GM19328 (cell line): ENCODE results near the gene NXNL2.

ENCODE experiments used
- ATAC-seq: cut with Tn5 transposase; IDR thresholded peaks from one replicate; pipeline ENCODE4 v1.9.1; 2021; ENCODE audit warnings: mild to moderate bottlenecking, moderate library complexity; ENCODE audit not compliant: unreplicated experiment

NXNL2 gene

DNA sequence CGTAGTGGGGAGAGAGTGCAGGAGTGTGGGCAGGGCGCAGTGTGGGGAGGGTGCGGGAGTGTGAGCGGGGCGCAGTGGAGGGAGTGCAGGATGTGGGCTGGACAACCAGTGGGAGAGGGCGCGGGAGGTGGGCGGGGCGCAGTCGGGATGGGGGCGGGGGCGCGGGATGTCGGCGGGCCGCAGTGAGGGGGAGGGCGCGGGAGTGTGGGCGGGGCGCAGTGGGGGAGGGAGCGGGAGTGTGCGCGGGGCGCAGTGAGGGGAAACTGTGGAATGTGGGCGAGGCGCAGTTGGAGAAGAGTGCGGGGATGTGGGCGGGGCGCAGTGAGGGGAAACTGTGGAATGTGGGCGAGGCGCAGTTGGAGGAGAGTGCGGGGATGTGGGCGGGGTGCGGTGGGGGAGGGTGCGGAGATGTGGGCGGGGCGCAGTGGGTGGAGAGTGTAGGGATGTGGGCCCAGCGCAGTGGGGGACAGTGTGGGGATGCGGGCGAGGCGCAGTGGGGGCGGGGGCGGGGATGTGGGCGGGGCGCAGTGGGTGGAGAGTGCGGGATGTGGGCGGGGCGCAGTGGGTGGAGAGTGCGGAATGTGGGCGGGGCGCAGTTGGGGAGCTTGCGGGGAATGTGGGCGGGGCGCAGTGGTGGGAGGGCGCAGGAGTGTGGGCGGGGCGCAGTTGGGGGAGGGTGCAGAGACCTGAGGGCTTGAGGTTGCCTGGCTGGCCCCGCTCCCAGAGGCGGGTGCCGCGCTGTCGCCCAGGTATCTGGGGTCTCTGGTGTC is at the start of gene NXNL2:
TSS of gene NXNL2 (plus strand) at position 723 of the 770 bp plus-strand sequence. CDS start 257 bp downstream, outside the sequence.
- no peak for ATAC-seq

DNA sequence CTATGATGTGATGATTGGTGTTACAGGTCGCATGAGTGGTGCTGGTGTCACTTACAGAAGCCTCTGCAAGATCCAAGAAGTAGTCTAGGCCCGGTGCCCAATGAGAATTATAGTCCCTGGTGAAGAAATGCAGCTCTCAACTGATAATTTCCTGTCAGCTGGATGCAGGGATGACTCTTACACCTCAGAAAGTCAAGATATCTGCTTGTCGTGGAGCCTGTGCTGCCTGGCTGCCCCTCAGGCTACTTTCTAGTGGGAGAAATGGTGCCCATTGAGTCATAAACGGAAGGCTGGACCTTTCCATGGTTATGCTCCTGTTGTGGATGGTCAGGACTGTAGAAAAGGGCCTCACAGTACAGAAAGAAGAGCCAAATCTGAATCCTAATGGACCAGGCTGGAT is 46.8 kb upstream of the NXNL2 start:
- no peak for ATAC-seq

DNA sequence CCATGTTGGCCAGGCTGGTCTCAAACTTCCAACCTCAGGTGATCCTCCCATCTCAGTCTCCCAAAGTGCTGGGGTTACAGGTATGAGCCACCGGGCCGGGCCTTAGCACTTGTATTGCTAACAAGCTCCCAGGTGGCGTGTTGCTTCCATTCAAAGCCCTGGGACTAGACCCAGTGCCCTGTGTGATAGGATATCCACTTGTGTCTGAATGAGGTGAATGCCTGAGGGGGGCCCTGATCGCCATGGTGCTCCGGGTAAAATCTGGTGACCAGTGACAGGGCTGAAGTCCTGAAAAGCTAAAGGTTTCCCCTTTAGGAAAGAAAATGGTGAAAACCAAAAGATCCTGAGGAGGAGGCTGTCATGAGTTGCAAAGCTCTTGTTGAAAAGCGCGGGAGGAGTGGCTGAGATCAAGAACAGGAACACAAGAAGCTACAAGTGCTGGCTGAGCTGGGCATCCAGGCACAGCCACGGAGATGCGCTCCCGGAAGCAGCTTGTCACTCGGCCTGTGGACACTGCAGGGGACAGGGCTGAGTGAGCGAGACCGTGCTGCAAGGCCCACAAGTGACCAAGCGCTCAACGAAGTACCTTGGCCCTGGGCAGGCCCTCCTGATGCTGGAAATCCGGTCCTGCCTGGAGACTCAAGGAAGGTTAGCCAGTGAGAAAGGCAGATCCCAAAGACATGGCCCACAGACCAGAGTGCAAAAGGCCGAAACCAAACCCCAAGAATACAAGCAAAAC is 39.8 kb upstream of the NXNL2 start:
- no peak for ATAC-seq

DNA sequence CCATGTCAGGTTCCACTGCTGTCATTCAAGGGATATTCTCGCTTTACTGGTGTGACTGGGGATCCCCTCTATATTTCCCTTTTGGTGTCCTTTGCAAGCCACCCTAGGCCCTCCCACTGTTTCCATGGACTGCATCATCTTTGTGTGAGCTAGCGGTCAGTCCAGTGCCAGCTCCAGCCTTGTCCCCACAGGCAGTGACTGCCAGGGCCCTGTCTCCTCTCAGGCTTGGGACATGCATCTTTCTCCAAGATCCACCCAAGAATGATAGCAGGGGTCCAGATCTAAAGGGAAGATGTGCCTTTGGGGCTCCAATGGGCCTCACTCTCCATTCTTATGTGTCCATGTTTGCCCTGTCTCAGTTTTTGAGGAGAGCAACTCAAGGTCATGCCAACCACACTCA is 37.8 kb upstream of the NXNL2 start:
- no peak for ATAC-seq

DNA sequence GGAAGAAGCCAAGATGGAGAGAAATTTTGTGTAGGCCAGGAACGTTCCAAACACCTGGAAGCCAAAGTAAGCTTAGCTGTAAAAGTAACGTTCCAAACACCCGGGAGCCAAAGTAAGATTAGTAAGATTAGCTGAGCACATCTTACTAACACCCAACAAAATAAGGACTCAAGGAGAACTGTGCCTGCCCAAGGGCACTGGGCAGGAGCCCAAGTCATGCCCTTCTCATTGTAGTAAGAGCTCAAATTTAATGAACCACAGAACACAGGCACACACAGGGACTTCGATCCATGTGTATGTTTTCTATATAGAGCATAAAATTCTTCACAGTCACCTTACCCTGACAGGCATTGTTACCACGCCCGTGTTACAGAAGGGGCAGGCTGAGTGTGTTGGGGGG is 36.1 kb upstream of the NXNL2 start:
- ATAC-seq = no peak

DNA sequence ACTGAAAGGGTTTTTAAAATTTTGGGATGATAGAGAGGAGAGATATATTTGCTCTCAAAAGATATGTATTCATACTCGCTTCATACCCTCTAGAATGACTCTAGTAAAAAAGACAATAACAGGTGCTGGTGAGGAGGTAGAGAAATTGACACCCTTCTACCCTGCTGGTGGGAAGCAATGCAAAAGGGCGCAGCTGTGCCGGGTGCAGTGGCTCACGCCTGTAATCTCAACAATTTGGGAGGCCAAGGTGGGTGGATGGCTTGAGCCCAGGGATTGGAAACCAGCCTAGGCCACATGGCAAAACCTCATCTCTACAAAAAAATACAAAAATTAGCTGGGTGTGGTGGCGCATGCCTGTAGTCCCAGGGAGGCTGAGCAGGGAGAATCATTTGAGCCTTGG is 33.9 kb upstream of the NXNL2 start:
- no peak for ATAC-seq

DNA sequence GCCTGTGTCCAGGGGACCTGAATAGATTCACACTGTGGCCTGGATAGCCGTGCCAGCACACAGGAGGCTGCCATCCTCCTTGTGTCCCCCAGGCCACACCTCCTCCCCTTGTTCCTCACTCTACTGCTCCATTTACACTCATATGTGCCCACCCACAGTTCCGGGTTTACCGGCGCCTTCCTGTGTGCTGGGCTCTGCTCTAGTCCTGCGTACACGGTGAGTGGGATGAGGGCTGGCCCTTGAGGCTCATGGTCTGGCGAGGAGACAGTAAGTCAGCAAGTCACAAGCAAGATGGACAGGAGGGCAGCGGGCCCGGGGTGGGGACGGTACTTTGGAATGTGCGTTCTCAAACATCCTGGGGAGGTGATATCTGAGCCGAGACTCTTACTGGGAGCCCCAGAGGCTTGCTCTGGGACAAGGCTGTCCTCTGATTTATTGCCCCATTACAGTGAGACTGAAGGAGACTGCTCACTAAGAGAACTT is 32.4 kb upstream of the NXNL2 start:
- no peak for ATAC-seq

DNA sequence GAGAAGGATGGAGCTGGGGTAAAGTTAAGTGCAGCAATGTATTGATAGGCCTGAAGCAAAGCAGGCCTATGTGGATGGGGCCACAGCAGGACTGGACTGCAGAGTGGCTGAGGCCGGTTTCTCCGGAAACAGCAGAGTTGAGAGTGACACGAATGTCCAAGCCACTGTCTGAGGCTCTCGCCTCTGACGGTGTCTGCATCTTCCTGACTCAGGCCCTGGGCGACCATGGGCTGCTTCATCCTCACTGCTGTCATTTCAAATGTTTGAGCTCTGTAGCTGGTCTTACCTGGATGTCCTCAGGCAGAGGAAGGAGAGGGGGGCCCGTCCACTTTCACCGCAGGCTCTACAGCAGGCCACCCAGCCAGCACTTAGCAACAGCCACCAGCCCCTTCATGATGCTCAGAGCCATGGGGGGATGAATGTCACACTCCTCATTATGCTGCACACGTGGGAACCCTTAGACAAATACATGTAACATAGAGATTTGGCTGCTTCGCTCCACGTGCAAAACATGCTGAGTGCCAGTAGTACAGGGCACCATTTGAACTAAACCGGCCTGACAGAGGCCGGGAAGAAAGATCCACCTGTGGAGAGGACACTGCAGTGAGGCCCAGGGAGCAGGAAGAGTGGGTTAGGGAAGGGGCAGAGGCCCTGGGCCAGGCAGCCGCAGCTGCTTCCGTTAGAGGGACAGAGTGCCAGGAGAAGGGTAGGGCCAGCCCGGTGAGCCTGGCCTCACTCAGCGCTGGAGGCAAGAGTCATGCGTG is 31.7 kb upstream of the NXNL2 start:
- ATAC-seq = no peak

DNA sequence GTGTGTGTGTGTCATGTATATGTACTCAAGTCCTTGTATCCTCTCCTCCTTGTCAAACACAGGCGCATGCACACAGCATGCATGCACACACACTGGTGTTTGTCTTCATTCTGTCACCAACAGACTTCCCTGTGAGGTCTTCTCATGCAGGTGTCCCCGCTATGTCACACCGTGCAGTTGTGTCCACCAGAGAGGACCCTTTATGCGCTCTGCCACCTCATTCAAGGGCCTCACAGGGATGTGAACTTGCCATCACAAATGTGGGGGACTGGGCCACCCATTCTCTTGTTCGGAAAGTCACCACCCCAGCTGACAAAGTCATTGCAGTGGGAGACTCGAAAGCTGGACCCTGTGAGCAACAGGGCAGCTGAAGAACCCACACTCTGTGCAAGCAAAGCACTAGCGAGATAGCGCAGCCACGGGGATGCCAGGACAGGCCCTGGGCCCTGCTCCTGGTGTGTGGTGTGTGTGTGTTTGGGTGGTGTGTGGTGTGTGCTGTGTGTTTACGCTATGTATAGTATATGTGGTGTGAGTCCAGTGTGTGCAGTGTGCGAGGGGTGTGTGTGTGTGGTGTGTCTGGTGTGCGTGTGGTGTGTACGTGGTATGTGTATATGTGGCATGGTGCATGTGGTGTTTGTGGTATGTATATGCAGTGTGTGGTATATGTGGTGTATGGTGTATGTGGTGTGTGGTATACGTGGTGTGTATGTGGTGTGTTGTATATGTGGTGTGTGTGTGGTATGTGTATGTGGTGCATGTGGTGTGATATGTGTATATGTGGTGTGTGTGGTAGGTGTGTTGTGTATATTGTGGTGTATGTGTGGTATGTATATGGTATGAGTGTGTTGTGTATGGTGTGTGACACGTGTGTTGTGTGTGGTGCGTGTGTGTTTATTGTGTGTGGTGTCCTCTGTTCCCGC is 30.9 kb upstream of the NXNL2 start:
- ATAC-seq = no peak

DNA sequence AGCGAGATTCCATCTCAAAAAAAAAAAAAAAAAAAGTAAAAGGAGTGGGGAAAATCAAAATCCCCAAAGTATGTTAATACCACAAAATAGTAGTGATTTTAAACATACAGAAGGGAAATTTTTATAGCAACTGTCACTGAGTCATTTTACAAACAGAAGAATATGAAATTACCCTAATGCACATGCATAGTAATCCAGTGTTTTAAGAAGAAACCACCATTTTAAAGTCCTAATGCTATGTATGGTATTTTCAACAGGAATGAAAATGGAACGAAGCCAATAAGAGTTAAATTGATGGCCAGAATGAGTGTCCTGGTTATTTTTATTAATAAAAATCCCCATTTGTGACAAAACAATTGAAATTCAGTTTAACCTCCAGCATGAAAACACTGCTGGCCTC is 26.7 kb upstream of the NXNL2 start:
- no peak for ATAC-seq

DNA sequence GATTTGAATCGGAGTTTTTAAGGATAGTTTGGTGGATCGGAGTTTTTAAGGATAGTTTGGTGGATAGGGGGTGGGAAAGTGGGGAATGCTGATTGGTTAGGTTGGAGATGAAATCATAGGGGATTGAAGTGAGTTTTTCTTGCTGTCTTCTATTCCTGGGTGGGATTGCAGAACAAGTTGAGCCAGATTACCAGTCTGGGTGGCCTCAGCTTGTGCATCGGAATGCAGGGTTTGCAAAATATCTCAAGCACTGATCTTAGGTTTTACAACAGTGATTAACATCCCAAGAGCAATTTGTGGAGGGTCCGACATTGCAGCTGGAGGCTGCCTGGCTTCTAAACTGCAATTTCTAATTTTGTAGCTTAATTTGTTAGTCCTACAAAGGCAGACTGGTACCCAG is 23.1 kb upstream of the NXNL2 start:
- ATAC-seq = no peak

DNA sequence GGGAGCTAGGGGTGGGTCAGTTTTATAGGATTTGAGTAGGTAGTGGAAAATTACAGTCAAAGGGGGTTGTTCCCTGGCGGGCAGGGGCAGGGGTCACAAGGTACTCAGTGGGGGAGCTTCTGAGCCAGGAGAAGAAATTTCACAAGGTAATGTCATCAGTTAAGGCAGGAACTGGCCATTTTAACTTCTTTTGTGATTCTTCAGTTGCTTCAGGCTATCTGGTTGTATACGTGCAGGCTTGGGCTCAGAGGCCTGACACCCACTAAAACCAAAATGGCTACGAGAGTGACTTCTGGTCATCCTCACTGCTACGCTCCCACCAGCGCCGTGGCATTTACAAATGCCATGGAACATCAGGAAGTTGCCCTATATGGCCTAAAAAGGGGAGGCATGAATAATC is 20.7 kb upstream of the NXNL2 start:
- ATAC-seq = no peak

DNA sequence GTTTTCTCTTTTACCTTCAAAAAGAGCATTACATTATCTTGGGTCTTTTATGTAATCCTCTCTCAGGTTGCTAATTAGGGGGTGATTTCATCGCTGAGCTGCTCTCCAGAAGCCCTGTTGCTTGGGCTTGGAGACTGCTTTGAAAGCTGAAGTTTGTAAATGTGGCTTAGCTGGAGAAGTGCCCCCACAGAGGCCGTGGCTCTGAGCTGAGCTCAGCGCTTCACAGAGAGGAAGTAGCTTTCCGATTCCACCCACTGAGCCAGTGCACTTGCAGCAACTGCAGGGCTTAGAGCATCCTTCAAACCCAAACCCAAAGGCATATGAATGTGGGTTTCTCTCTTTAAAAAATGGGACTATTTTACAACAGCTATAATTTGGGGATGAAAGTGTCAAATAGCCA is 13.7 kb upstream of the NXNL2 start:
- no peak for ATAC-seq

DNA sequence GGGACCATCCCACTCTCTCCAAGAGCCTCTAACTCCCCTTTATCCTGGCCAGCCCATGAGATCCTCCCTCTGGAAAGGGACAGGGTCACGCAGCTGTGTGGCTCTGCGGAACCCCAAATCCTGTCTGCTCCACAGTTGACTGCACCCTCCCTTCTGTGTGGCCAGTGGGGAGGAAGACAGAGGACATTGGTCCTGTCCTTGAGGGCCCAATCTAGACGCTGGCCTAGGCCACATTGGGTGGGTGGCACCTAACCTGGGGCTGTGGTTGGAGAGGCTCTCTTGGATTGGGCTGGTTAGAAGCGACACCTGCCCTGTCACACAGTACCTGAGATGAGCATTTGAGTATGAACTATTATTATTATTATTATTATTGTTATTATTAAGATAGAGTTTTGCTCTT is 12.6 kb upstream of the NXNL2 start:
- ATAC-seq = no peak

DNA sequence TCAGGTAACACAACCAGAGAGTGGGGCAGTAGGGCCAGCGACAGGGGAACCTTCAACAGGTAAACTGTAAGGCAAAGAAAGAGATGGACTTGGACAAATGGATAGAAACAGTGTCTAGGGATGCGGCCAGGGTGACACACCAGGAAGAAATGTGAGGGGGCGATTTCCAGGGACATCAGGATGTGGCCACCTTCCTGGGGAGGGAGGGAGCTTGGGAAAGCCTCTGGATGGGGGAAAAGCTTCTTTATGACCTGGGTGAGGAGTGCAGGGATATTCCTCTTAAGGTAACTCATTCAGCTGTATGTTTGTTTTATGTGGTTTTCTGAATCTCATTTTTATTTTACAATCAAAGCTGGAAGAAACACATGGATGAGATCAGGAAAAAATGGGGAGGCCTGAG is 11.9 kb upstream of the NXNL2 start:
- ATAC-seq = no peak

DNA sequence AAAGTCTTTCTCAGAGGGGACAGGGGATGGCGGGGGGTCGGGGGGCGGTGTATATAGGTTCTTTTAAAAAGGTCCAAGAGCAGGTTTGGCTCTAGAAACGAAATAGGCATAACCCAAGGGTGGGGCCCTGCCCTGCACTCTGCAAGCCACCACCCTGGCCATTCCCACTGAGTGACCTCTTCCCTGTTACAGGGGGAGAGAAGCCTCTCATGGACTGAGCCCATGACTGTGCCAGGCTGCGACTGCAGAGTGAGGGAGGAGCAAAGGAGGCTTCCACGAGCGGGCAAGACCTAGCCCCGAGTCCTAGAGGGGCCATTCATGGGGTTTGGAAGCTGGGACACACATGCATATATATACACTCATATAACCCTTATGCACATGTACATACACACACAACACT is 10.1 kb upstream of the NXNL2 start:
- no peak for ATAC-seq

DNA sequence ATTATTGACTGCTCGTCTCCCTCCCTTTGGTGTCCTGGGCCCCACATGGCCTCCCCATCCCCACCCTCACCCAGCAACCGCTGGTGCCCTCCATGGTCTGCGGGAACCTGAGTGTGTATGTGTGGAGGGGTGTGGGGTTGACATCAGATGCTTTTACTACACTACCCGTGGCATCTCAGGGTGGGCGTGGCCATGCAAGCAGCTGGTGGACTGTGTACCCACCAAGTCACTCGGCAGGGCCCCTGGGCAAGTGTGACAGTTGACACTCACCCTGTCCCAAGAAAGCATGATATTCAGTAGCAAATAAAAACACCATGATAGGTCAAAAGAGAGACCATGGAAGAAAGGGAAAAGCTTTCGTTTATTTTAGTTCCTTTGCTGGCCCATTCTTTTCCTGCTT is 7.4 kb upstream of the NXNL2 start:
- ATAC-seq = no peak

DNA sequence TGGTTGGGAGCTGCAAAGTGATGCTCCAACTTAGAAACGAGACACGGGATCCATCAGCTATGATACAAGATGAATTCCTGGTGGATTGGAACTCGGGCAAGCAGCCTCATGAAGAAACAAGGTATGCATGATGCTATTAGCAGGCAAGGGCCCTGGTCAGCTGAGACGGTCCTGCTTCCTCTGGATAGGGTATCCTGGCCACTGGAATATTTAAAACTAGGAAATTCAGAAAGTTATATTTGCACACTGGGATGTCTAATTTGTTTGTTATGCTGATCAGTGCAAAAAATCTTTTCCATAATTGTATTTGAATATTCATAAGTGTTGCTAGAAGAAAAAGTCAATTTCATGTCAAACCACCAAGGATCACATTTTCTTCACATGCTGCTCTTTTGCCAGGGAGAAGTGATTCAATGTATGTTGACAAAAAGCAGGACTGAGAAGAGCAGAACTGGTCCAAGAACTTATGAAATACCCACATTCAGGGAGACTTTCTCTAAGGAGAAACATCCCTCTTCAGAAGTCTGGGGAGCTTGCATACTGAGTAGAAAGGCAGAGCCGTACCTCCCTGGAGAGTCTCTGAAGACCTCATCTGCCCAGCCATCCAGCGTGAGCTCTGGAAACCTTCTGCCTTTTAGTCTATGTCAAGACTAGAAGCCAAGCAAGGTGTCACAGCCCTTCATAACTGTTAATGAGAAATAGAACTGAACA is 6.7 kb upstream of the NXNL2 start:
- ATAC-seq = no peak

DNA sequence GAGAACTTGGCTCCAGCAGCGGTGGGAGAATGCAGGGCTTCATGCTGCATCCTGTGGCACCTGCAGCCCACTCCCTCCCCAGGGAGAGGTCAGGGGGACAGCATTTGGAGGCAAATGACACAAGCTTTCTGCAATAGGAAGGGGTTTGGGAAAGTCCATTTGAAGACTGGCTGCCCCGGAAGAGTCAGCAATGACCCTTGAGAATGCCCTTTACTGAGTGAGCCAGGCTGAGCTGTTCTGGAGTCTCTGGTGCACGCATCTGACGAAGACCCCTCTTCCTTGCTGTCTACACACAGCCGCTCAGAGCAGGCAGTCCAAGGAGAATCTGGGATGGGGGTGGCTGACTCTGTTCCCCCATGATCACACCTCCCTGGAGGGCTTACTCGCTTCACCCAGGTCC is 5.5 kb upstream of the NXNL2 start:
- ATAC-seq = no peak

DNA sequence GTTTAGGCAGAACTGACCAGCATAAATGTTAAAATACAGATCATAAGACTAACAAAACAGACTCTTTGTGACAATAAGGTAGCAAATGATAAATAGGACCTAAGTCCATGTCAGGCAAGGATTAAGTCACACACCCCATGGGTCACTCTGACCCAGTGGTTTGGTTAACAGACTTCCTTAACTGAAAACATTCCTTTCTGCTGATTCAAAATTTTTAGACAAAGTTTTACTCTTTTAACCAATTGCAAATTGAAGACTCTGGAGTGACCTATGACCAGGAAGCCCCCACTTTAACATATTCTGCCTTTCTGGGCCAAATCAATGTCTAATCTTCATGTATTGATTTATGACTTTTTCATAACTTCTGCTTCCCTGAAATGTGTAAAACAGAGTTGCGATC is 4.9 kb upstream of the NXNL2 start:
- no peak for ATAC-seq
